T47D (cell line): Measurements from ENCODE around the gene GRK4.

Source experiments
- DNase-seq, 2 experiments: peaks; one replicate each; pipeline versions ENCODE4 v3.0.0 to v3.0.0-alpha.2; 2011 to 2012; ENCODE audit warnings: low read depth in 1 of 2, low spot score in 1 of 2
- JUND ChIP-seq: IDR thresholded peaks from 2 replicates; pipeline ENCODE4 v1.6.1; 2012; ENCODE audit warnings: low read depth
- in situ Hi-C: cut with HindIII; loops from 2 replicates; pipeline ENCODE4 v1.10.0; 2016; ENCODE audit warnings: low sequenced_read_pairs, low pct_unique_long_range_greater_than_20kb

Gene GRK4

GRCh38 chr4:2995546-2996265 is 32.3 kb downstream of the GRK4 start:
- no peak for TF ChIP-seq JUND
- in situ Hi-C loops = no loop called here
- no peak for DNase-seq

- no peak for TF ChIP-seq JUND
- no peak for DNase-seq
- in situ Hi-C loops = no loop called here
These were observed 33.0 kb downstream of the GRK4 start for GRCh38 chr4:2996415-2996814.

- DNase-seq = no peak
- in situ Hi-C loops = no loop called here
- TF ChIP-seq JUND = no peak
These were observed 44.4 kb downstream of the GRK4 start for GRCh38 chr4:3007724-3008123.

- DNase-seq = peak in 1 of 2 experiments; percentile 15
- no peak for TF ChIP-seq JUND
- in situ Hi-C loops = no loop called here
These were observed 46.1 kb downstream of the GRK4 start for GRCh38 chr4:3009422-3009821.

- TF ChIP-seq JUND = no peak
- DNase-seq = no peak
- in situ Hi-C loops = no loop called here
These were observed 47.2 kb downstream of the GRK4 start for GRCh38 chr4:3010577-3010976.

GRCh38 chr4:3010998-3011397 is 47.6 kb downstream of the GRK4 start:
- no peak for DNase-seq
- no peak for TF ChIP-seq JUND
- in situ Hi-C loops = no loop called here

- no peak for TF ChIP-seq JUND
- no peak for DNase-seq
- in situ Hi-C loops = no loop called here
These were observed 48.3 kb downstream of the GRK4 start for GRCh38 chr4:3011456-3012220.

GRCh38 chr4:3013323-3013722 is 50.0 kb downstream of the GRK4 start:
- in situ Hi-C loops = no loop called here
- no peak for DNase-seq
- no peak for TF ChIP-seq JUND

- DNase-seq = no peak
- no peak for TF ChIP-seq JUND
- in situ Hi-C loops = no loop called here
These were observed 50.5 kb downstream of the GRK4 start for GRCh38 chr4:3013839-3014350.

- in situ Hi-C loops = no loop called here
These were observed 53.6 kb downstream of the GRK4 start for GRCh38 chr4:3016961-3017360.

GRCh38 chr4:3017504-3017903 is 54.1 kb downstream of the GRK4 start:
- no peak for TF ChIP-seq JUND
- in situ Hi-C loops = no loop called here
- DNase-seq = no peak

More at GRCh38 chr4:3016961-3017360, 53.6 kb downstream of the GRK4 start:
- DNase-seq = no peak
- TF ChIP-seq JUND = no peak

GRCh38 chr4:3019145-3019846 is 55.9 kb downstream of the GRK4 start:
- in situ Hi-C loops = no loop called here

GRCh38 chr4:3021127-3021526 is 57.8 kb downstream of the GRK4 start:
- in situ Hi-C loops = no loop called here
- no peak for TF ChIP-seq JUND
- no peak for DNase-seq

More at GRCh38 chr4:3019145-3019846, 55.9 kb downstream of the GRK4 start:
- DNase-seq = no peak
- TF ChIP-seq JUND = no peak
